OCI-LY1 (cell line): ENCODE data around the gene HSD17B7.

Source experiments
- H2AFZ ChIP-seq: fragments of 200-600 bp; sonication (generic), shearing (Covaris generic); 2 replicates; pipeline ENCODE4 v1.6.0; 2014; ENCODE audit warnings: antibody characterized with exemption, mild to moderate bottlenecking, low read length
- H3F3A ChIP-seq: fragments of 200-600 bp; sonication (generic), shearing (Covaris generic); 2 replicates; pipeline ENCODE4 v1.6.0; 2014; ENCODE audit warnings: mild to moderate bottlenecking, antibody characterized with exemption, low read length, moderate library complexity; ENCODE audit not compliant: insufficient read depth
- H3K27ac ChIP-seq: fragments of 200-600 bp; sonication (generic); 2 replicates; pipeline ENCODE4 v1.5.1; 2014; ENCODE audit warnings: low read length, mixed run types, mild to moderate bottlenecking, low read depth; ENCODE audit not compliant: poor library complexity, severe bottlenecking
- H3K27me3 ChIP-seq: fragments of 200-600 bp; sonication (generic); 2 replicates; pipeline ENCODE4 v1.6.0; 2014; ENCODE audit warnings: antibody characterized with exemption, mild to moderate bottlenecking, low read length, moderate library complexity; ENCODE audit not compliant: insufficient read depth
- H3K36me3 ChIP-seq: fragments of 200-600 bp; sonication (generic); 2 replicates; pipeline ENCODE4 v1.6.1; 2014; ENCODE audit warnings: mild to moderate bottlenecking, antibody characterized with exemption, low read length, moderate library complexity, mixed read lengths; ENCODE audit not compliant: insufficient read depth
- H3K4me1 ChIP-seq: fragments of 200-600 bp; sonication (generic); 2 replicates; pipeline ENCODE4 v1.5.1; 2014; ENCODE audit warnings: mild to moderate bottlenecking, low read length, moderate library complexity; ENCODE audit not compliant: insufficient read depth, severe bottlenecking
- H3K4me2 ChIP-seq: fragments of 200-600 bp; sonication (generic), shearing (Covaris generic); 2 replicates; pipeline ENCODE4 v1.6.1; 2014; ENCODE audit warnings: low read length
- H3K4me3 ChIP-seq: fragments of 200-600 bp; sonication (generic); 2 replicates; pipeline ENCODE4 v1.5.1; 2014; ENCODE audit warnings: low read length, low read depth, mild to moderate bottlenecking, mixed read lengths; ENCODE audit not compliant: poor library complexity, severe bottlenecking
- H3K79me2 ChIP-seq: fragments of 200-600 bp; shearing (Covaris generic); 2 replicates; pipeline ENCODE4 v1.6.1; 2016; ENCODE audit warnings: mixed run types, low read length, mixed read lengths; ENCODE audit not compliant: insufficient read depth
- H3K9ac ChIP-seq: fragments of 200-600 bp; sonication (generic), shearing (Covaris generic); 2 replicates; pipeline ENCODE4 v1.6.1; 2014; ENCODE audit warnings: mild to moderate bottlenecking, low read length, mixed read lengths
- H3K9me2 ChIP-seq: fragments of 200-600 bp; sonication (generic), shearing (Covaris generic); 2 replicates; pipeline ENCODE4 v1.6.1; 2014; ENCODE audit warnings: low read depth, mild to moderate bottlenecking, low read length, mixed read lengths
- H3K9me3 ChIP-seq: fragments of 200-600 bp; shearing (Covaris generic); 2 replicates; pipeline ENCODE4 v1.6.1; 2014; ENCODE audit warnings: low read length, mixed read lengths
- H4K20me1 ChIP-seq: fragments of 200-600 bp; sonication (generic), shearing (Covaris generic); 2 replicates; pipeline ENCODE4 v1.6.0; 2016; ENCODE audit warnings: mild to moderate bottlenecking, low read length; ENCODE audit not compliant: insufficient read depth
- EZH2 ChIP-seq: fragments of 200-600 bp; sonication (generic), shearing (Covaris generic); IDR thresholded peaks from 2 replicates; pipeline ENCODE4 v1.8.0; 2017; ENCODE audit warnings: borderline replicate concordance, mixed run types, mild to moderate bottlenecking, antibody characterized with exemption, low read length, moderate library complexity, mixed read lengths
- TF ChIP-seq, protein P1 (sequence below): fragments of 200-600 bp; sonication (generic), shearing (Covaris generic); IDR thresholded peaks from 2 replicates; pipeline ENCODE4 v1.5.1; 2017; ENCODE audit warnings: mild to moderate bottlenecking, antibody characterized with exemption, low read length, moderate library complexity, mixed read lengths

Gene HSD17B7

DNA sequence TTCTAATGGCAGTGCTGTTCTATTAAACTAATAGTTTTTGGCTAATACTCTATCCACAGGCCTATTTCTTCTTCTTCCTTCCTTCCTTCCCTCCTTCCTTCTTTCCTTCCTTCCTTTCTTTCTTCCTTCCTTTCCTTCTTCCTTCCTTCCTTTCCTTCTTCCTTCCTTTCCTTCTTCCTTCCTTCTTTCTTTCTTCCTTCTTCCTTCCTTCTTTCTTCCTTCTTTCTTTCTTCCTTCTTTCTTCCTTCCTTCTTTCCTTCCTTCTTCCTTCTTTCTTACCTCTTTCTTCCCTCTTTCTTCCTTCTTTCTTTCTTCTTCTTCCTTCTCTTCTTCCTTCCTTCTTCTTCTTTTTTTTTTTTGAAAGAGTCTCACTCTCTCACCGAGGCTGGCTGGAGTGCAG, 38.8 kb downstream of the HSD17B7 start:
- no peaks in the 10 kb centered on the region for H3K36me3 ChIP-seq
- no peaks in the 10 kb centered on the region for H3K9me3 ChIP-seq
- no peak overlapping the region for H3K4me3 ChIP-seq

DNA sequence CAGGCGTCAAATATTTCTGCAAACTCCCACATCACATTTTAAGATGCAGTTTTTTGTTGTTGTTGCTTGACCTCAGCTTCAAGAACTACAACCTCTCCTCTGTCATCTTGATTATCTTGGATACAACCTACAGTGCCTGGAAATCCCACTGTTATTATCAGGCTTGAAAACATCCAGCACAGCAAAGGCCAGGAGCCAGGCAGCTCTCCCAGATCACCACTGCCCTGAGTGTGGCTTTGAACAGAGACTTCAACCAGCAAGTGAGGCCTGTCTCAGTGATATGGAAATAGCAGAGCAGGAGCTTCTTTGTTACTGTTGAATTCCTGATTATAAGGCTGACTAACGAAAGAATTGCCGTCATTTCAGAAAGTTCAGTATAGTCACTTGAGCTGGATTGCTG, 42.0 kb downstream of the HSD17B7 start:
- Histone ChIP-seq H3K4me2 (no peak overlapping the region), H3K9me3 (no peaks in the 10 kb centered on the region), H4K20me1 (no peaks in the 10 kb centered on the region), H2AFZ (no peak overlapping the region), H3K9me2 (no peaks in the 10 kb centered on the region), H3K36me3 (no peaks in the 10 kb centered on the region), H3K9ac (no peak overlapping the region), H3K4me3 (no peak overlapping the region), H3K27me3 (no peaks in the 10 kb centered on the region), H3K4me1 (no peaks in the 10 kb centered on the region), H3K27ac (no peak overlapping the region), H3F3A (no peaks in the 10 kb centered on the region), H3K79me2 (no peaks in the 10 kb centered on the region)
- TF ChIP-seq EZH2, result no peak
- TF ChIP-seq, protein P1, sequence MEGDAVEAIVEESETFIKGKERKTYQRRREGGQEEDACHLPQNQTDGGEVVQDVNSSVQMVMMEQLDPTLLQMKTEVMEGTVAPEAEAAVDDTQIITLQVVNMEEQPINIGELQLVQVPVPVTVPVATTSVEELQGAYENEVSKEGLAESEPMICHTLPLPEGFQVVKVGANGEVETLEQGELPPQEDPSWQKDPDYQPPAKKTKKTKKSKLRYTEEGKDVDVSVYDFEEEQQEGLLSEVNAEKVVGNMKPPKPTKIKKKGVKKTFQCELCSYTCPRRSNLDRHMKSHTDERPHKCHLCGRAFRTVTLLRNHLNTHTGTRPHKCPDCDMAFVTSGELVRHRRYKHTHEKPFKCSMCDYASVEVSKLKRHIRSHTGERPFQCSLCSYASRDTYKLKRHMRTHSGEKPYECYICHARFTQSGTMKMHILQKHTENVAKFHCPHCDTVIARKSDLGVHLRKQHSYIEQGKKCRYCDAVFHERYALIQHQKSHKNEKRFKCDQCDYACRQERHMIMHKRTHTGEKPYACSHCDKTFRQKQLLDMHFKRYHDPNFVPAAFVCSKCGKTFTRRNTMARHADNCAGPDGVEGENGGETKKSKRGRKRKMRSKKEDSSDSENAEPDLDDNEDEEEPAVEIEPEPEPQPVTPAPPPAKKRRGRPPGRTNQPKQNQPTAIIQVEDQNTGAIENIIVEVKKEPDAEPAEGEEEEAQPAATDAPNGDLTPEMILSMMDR, result no peak

More for the DNA sequence above, 38.8 kb downstream of the HSD17B7 start:
- H3K4me1 ChIP-seq, result no peaks in the 10 kb centered on the region
- no peaks in the 10 kb centered on the region for H3K9me2 ChIP-seq
- H3K9ac ChIP-seq, result no peak overlapping the region
- H3K27ac ChIP-seq, result no peak overlapping the region
- H4K20me1 ChIP-seq, result no peaks in the 10 kb centered on the region
- no peaks in the 10 kb centered on the region for H3F3A ChIP-seq
- H3K4me2 ChIP-seq, result no peak overlapping the region
- no peak for TF ChIP-seq EZH2
- TF ChIP-seq, protein P1, result no peak
- H3K79me2 ChIP-seq, result no peaks in the 10 kb centered on the region
- no peak overlapping the region for H2AFZ ChIP-seq
- H3K27me3 ChIP-seq, result no peaks in the 10 kb centered on the region; the same call in 1 of the 2 replicates

DNA sequence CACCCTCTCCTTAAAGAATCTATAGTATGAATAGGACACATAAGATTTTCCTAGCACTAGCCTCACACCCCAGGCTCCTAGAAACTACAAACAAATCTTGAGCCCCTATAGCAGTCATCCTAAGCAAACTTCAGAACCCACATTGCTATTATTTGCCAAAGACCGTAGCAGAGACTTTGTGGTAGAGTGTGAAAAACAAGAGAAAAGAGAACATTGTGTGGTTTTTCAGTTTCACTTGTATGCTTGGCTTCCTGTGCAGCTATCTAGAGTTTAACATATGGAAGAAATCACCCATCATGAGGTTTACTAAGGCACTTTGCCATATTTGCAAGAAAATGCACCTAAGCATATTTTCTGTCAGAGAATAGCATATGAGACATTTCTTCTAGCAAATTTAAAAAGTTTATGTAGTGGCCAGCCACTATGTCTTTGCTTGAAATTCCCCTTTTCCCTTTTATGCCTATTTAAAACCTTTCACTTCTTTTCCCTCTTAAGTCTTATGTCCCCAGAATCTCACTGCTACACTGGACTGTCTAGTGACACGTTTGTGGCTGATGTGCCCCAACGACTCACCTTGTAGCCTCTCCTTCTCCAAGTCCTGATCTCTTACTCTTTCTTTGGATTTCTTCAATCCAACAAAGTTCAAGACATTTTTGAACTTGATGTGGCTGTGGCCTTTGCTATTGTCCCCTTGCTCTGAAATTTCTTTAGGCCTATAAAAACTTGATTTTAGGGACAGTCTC, 44.8 kb downstream of the HSD17B7 start:
- no peaks in the 10 kb centered on the region for H3K4me1 ChIP-seq
- no peaks in the 10 kb centered on the region for H3K36me3 ChIP-seq
- H3F3A ChIP-seq, result no peaks in the 10 kb centered on the region
- H3K9me2 ChIP-seq, result no peaks in the 10 kb centered on the region
- TF ChIP-seq, protein P1, result no peak
- no peak for TF ChIP-seq EZH2
- no peak overlapping the region for H3K27ac ChIP-seq
- no peak overlapping the region for H3K4me3 ChIP-seq
- no peaks in the 10 kb centered on the region for H3K27me3 ChIP-seq
- no peak overlapping the region for H2AFZ ChIP-seq
- no peaks in the 10 kb centered on the region for H4K20me1 ChIP-seq
- H3K9me3 ChIP-seq, result peaks cover 3% of the 10 kb centered on the region; the same call in 1 of the 2 replicates
- H3K79me2 ChIP-seq, result no peaks in the 10 kb centered on the region
- H3K4me2 ChIP-seq, result no peak overlapping the region
- no peak overlapping the region for H3K9ac ChIP-seq
